H9 (cell line): ENCODE results near the gene SRGAP2C. TPM values are rescaled to one million over a fixed set of nuclear protein-coding genes. Genes with fewer than 3 reads are reported as not detected.
"Not testable (repeated sequence)": the region's sequence is repeated elsewhere in the genome, so short reads cannot be mapped to it uniquely, and the experiment has no call there.

ENCODE experiments used
- DNase-seq: peaks from one replicate; pipeline ENCODE4 v3.0.0-alpha.2; 2017
- H2AFZ ChIP-seq: one replicate; pipeline ENCODE4 v1.6.1; 2013; ENCODE audit warnings: mild to moderate bottlenecking, low read length, control low read depth, moderate library complexity
- H2AK5ac ChIP-seq: 2 replicates; pipeline ENCODE4 v1.6.1; 2013; ENCODE audit warnings: low read length, control low read depth, mixed read lengths; ENCODE audit not compliant: insufficient read length
- H2BK120ac ChIP-seq: one replicate; pipeline ENCODE4 v1.6.1; 2013; ENCODE audit warnings: low read depth, mild to moderate bottlenecking, low read length, control low read depth, inconsistent platforms; ENCODE audit not compliant: poor library complexity, severe bottlenecking
- H2BK12ac ChIP-seq: 2 replicates; pipeline ENCODE4 v1.6.1; 2013; ENCODE audit warnings: low read length, control low read depth, mixed read lengths, low read depth; ENCODE audit not compliant: insufficient read length
- H2BK15ac ChIP-seq: 2 replicates; pipeline ENCODE4 v1.6.1; 2013; ENCODE audit warnings: low read depth, low read length, control low read depth
- H2BK20ac ChIP-seq: one replicate; pipeline ENCODE4 v1.6.1; 2013; ENCODE audit warnings: low read depth, mild to moderate bottlenecking, low read length, control low read depth, inconsistent platforms; ENCODE audit not compliant: poor library complexity, severe bottlenecking
- H2BK5ac ChIP-seq: 2 replicates; pipeline ENCODE4 v1.6.1; 2013; ENCODE audit warnings: low read length, control low read depth, mixed read lengths; ENCODE audit not compliant: insufficient read length
- H3K14ac ChIP-seq: 2 replicates; pipeline ENCODE4 v1.6.1; 2013; ENCODE audit warnings: low read length, control low read depth; ENCODE audit not compliant: insufficient read depth
- H3K18ac ChIP-seq: 2 replicates; pipeline ENCODE4 v1.6.1; 2013; ENCODE audit warnings: low read depth, mild to moderate bottlenecking, mixed read lengths, low read length, control low read depth; ENCODE audit not compliant: insufficient read length
- H3K23ac ChIP-seq: 2 replicates; pipeline ENCODE4 v1.6.1; 2013; ENCODE audit warnings: low read length, control low read depth, mixed read lengths, low read depth; ENCODE audit not compliant: insufficient read length
- H3K23me2 ChIP-seq: 2 replicates; pipeline ENCODE4 v1.6.1; 2013; ENCODE audit warnings: low read depth, mild to moderate bottlenecking, mixed read lengths, low read length, control low read depth; ENCODE audit not compliant: insufficient read length, poor library complexity, severe bottlenecking
- H3K27ac ChIP-seq: 2 replicates; pipeline ENCODE4 v1.5.1; 2013; ENCODE audit warnings: low read length, control low read depth, mixed read lengths, low read depth; ENCODE audit not compliant: insufficient read length
- H3K27me3 ChIP-seq: 2 replicates; pipeline ENCODE4 v1.6.1; 2013; ENCODE audit warnings: low read length, control low read depth, inconsistent platforms; ENCODE audit not compliant: insufficient read depth
- H3K4ac ChIP-seq: 2 replicates; pipeline ENCODE4 v1.6.1; 2013; ENCODE audit warnings: low read depth, mild to moderate bottlenecking, control low read depth, inconsistent platforms, low read length, moderate library complexity
- H3K4me1 ChIP-seq: 2 replicates; pipeline ENCODE4 v1.6.1; 2013; ENCODE audit warnings: low read length, control low read depth, inconsistent platforms; ENCODE audit not compliant: insufficient read depth
- H3K4me2 ChIP-seq: 2 replicates; pipeline ENCODE4 v1.6.1; 2013; ENCODE audit warnings: low read length, control low read depth, mixed read lengths; ENCODE audit not compliant: insufficient read length, insufficient read depth
- H3K56ac ChIP-seq: 2 replicates; pipeline ENCODE4 v1.6.1; 2013; ENCODE audit warnings: low read depth, mild to moderate bottlenecking, mixed read lengths, low read length, control low read depth; ENCODE audit not compliant: insufficient read length
- H3K79me1 ChIP-seq: 2 replicates; pipeline ENCODE4 v1.6.1; 2013; ENCODE audit warnings: low read depth, mild to moderate bottlenecking, moderate library complexity, low read length, control low read depth, inconsistent platforms; ENCODE audit not compliant: insufficient read depth, poor library complexity, severe bottlenecking
- H3K79me2 ChIP-seq: 2 replicates; pipeline ENCODE4 v1.6.1; 2013; ENCODE audit warnings: low read length, control low read depth, inconsistent platforms; ENCODE audit not compliant: insufficient read depth
- H3K9ac ChIP-seq: 2 replicates; pipeline ENCODE4 v1.6.1; 2013; ENCODE audit warnings: low read length, control low read depth, mixed read lengths; ENCODE audit not compliant: insufficient read length; ENCODE audit errors: extremely low read depth
- H3K9me3 ChIP-seq: one replicate; pipeline ENCODE4 v1.6.1; 2013; ENCODE audit warnings: low read depth, low read length, inconsistent platforms; ENCODE audit not compliant: control insufficient read depth
- H3T11ph ChIP-seq: one replicate; pipeline ENCODE4 v1.6.1; 2013; ENCODE audit warnings: mild to moderate bottlenecking, low read length, control low read depth, inconsistent platforms
- H4K20me1 ChIP-seq: one replicate; pipeline ENCODE4 v1.6.1; 2013; ENCODE audit not compliant: control insufficient read depth, insufficient read length, insufficient read depth
- H4K5ac ChIP-seq: 2 replicates; pipeline ENCODE4 v1.6.1; 2013; ENCODE audit warnings: low read depth, mild to moderate bottlenecking, mixed read lengths, low read length, control low read depth; ENCODE audit not compliant: insufficient read length
- H4K8ac ChIP-seq: replicated peaks from 2 replicates; pipeline ENCODE4 v1.6.1; 2013; ENCODE audit warnings: low read length, control low read depth, mixed read lengths, low read depth; ENCODE audit not compliant: insufficient read length
- H4K91ac ChIP-seq: 2 replicates; pipeline ENCODE4 v1.6.1; 2013; ENCODE audit warnings: low read depth, mild to moderate bottlenecking, moderate library complexity, mixed read lengths, low read length, control low read depth; ENCODE audit not compliant: insufficient read length
- H3K27ac Mint-ChIP-seq, 3 experiments: 2 replicates in 2 of 3; 3 replicates in 1 of 3; pipeline ENCODE4 v1.8.0; 2020 to 2021; ENCODE audit warnings: mixed read lengths in 3 of 3, mild to moderate bottlenecking in 1 of 3, moderate library complexity in 1 of 3
- H3K27me3 Mint-ChIP-seq: 2 replicates; pipeline ENCODE4 v1.8.0; 2021; ENCODE audit warnings: low read depth, mild to moderate bottlenecking, moderate library complexity, mixed read lengths
- H3K36me3 Mint-ChIP-seq, 3 experiments: 2 replicates in 2 of 3; 3 replicates in 1 of 3; pipeline ENCODE4 v1.8.0; 2020 to 2021; ENCODE audit warnings: low read depth in 3 of 3, mixed read lengths in 3 of 3; ENCODE audit not compliant: insufficient read depth in 1 of 3
- H3K4me1 Mint-ChIP-seq, 2 experiments: 2 replicates each; pipeline ENCODE4 v1.8.0; 2020; ENCODE audit warnings: mixed read lengths in 2 of 2
- H3K4me3 Mint-ChIP-seq, 2 experiments: 2 replicates in 1 of 2; 3 replicates in 1 of 2; pipeline ENCODE4 v1.8.0; 2020 to 2021; ENCODE audit warnings: mild to moderate bottlenecking in 2 of 2, mixed read lengths in 2 of 2, moderate library complexity in 1 of 2
- H3K9me3 Mint-ChIP-seq, 2 experiments: 2 replicates in 1 of 2; 3 replicates in 1 of 2; pipeline ENCODE4 v1.8.0; 2020; ENCODE audit warnings: mild to moderate bottlenecking in 2 of 2, mixed read lengths in 2 of 2, moderate library complexity in 1 of 2
- WGBS: extraction: QIAGEN DNeasy Blood & Tissue Kit; methylation state at CpG from one replicate; pipeline ENCODE4 v1.1.7; 2013; ENCODE audit warnings: missing lambda C conversion rate, low lambda C conversion rate, mixed read lengths; ENCODE audit not compliant: insufficient read length; ENCODE audit errors: extremely low coverage; 5-methylcytosine and 5-hydroxymethylcytosine counted together
- total RNA-seq: library from RNA; stranded (reverse); gene quantifications from 2 replicates; pipeline ENCODE4 v1.2.1, GENCODE V29; 2021

The SRGAP2C gene
- total RNA-seq, 1 experiment from 2014 or later = 16.5 TPM

DNA sequence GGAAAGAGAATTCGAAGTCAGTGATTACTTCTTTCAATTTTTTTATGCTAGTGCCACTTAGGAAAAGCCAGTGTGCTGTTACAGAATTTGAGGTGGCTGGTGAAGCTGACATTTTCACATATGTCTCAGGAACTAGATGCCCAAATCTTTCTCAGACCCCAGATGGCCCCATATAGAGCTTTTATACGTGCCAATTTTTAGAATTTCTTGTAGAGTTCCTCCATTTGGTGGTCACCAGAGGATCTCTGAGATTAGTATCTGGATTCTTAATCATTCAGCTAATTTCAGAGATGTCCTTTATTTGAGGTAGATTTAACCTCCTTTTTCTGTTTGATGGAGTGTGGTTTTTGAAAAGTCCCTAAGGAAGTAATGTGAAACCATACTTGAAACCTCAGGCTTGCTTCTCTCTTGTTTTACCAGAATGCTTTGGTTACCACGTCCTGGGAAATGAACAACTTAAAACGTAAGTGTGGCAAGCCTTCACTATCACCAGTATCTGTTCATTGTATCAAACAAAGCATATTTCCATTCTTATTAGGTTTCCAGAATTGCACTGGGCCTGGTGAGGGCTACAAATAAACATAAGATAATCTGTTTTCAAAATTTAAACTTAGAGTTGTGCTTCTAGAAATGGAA, 164.7 kb downstream of the SRGAP2C start:
- H2BK12ac ChIP-seq, H2AK5ac ChIP-seq, H2BK15ac ChIP-seq, H3K14ac ChIP-seq, H3K36me3 Mint-ChIP-seq, H3K27ac Mint-ChIP-seq, H3K27me3 ChIP-seq, H3K4me3 Mint-ChIP-seq, H4K91ac ChIP-seq, H3K79me2 ChIP-seq, H4K5ac ChIP-seq, H3K4me1 ChIP-seq, DNase-seq, H4K20me1 ChIP-seq, H3K9me3 ChIP-seq, H3K9me3 Mint-ChIP-seq, H4K8ac ChIP-seq, H3K56ac ChIP-seq, H2BK120ac ChIP-seq, H2AFZ ChIP-seq, H3K27ac ChIP-seq, H3K4ac ChIP-seq, H3K4me1 Mint-ChIP-seq, H3K27me3 Mint-ChIP-seq, H3K79me1 ChIP-seq, H3K4me2 ChIP-seq, H3T11ph ChIP-seq, H3K23ac ChIP-seq, H2BK5ac ChIP-seq, H3K23me2 ChIP-seq, H2BK20ac ChIP-seq, H3K18ac ChIP-seq, H3K9ac ChIP-seq: not testable (repeated sequence)
- WGBS = no CpG with 5 or more reads among the region's 4 CpGs

DNA sequence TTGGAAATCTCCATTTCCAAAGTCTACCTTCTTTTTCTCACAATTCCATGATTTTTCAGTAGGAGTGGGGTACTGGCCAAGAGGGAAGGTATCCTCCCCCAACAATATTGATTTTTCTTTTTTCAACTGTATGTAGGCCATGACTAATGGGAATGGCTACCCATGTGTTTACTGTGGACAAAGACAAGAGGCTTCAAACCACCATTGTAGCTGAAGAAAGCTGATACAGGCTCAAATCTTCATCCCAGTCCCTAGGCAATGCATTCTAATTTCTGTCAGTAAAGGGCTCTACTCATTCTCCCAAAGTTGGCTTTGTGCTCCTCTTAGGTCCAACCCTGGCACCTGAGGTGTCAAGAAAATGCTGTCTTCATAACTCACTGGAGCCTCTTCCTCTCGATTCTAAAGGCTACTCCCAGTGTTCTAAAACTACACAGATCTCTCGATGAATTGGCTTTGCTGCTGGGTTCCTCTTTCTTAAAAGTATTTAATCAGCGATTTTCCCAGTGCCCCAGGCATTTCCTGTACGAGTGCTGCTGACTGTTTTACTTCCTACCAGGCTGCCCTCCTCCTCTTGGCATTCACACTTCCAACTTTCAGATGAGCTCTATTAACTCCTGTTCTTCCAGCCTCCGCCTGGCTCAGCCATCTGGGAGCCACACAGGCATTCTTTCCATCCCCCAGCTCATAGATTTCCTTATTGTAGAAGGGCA, 171.1 kb downstream of the SRGAP2C start:
- not testable (repeated sequence) for H3K4me2 ChIP-seq, H2BK12ac ChIP-seq, H3K27ac Mint-ChIP-seq, H3K27me3 ChIP-seq, H2BK5ac ChIP-seq, H2AFZ ChIP-seq, H4K5ac ChIP-seq, H3K79me2 ChIP-seq, H3K14ac ChIP-seq, H3K79me1 ChIP-seq, H3K9me3 ChIP-seq, H4K91ac ChIP-seq, H4K8ac ChIP-seq, H3K36me3 Mint-ChIP-seq, H3K27me3 Mint-ChIP-seq, H3K9ac ChIP-seq, H3K18ac ChIP-seq, H2AK5ac ChIP-seq, DNase-seq, H3K56ac ChIP-seq, H3K4me1 ChIP-seq, H3K4me3 Mint-ChIP-seq, H3K23me2 ChIP-seq, H3K4ac ChIP-seq, H3K9me3 Mint-ChIP-seq, H3K27ac ChIP-seq, H2BK20ac ChIP-seq, H2BK15ac ChIP-seq, H3K4me1 Mint-ChIP-seq, H3T11ph ChIP-seq, H4K20me1 ChIP-seq, H2BK120ac ChIP-seq, H3K23ac ChIP-seq
- no CpG with 5 or more reads among the region's 5 CpGs for WGBS
